HCT116 (cell line): ENCODE measurements around the gene VN1R2. TPM values are rescaled to one million over a fixed set of nuclear protein-coding genes. Genes with fewer than 3 reads are reported as not detected.
"Not testable (repeated sequence)": the region's sequence is repeated elsewhere in the genome, so short reads cannot be mapped to it uniquely, and the experiment has no call there.

ENCODE experiments used
- ATAC-seq: fragments of 200-7000 bp; cut with Tn5 transposase; 2 replicates; pipeline ENCODE4 v1.9.1; 2020; ENCODE audit warnings: mild to moderate bottlenecking, moderate library complexity
- BruUV-seq: library from RNA; stranded (reverse); fragments of 400-500 nt; replicated peaks from 2 replicates; lab custom pipeline; 2021; lab: Mats Ljungman, UMichigan
- CTCF ChIA-PET: fragments of 300-600 bp; sonication (Branson Sonifier 250); formaldehyde crosslinking; loops from one replicate; lab custom pipeline; 2021; ENCODE audit warnings: antibody characterized with exemption; lab: Charles Lee
- POLR2A ChIA-PET: fragments of 300-600, 350-600 bp; sonication (Branson Sonifier 250); formaldehyde crosslinking; loops from one replicate; lab custom pipeline; 2021; ENCODE audit warnings: antibody characterized with exemption; lab: Charles Lee
- RAD21 ChIA-PET, 2 experiments: fragments of 300-600 bp; sonication (Branson Sonifier 250); formaldehyde crosslinking; loops; one replicate each; lab custom pipeline; 2023; ENCODE audit warnings: low total read pairs in 2 of 2; ENCODE audit not compliant: uncharacterized antibody in 2 of 2, unreplicated experiment in 2 of 2, low non-redundant PET in 1 of 2; lab: Charles Lee
- DNase-seq: peaks from one replicate; pipeline ENCODE4 v3.0.0-alpha.2; 2010; ENCODE audit warnings: low read depth, low spot score
- H2AFZ ChIP-seq: fragments of 200-600 bp; shearing (Covaris generic), sonication (generic); 2 replicates; pipeline ENCODE4 v1.6.1; 2017; ENCODE audit warnings: low read depth, mixed run types, mixed read lengths, antibody characterized with exemption, low read length; ENCODE audit not compliant: poor library complexity, severe bottlenecking
- H3K27ac ChIP-seq: 2 replicates; pipeline ENCODE4 v1.5.1; 2012; ENCODE audit warnings: low read depth, low read length
- H3K27me3 ChIP-seq: fragments of 200-600 bp; sonication (generic); 2 replicates; pipeline ENCODE4 v1.6.1; 2016; ENCODE audit warnings: mixed run types, low read length, mixed read lengths; ENCODE audit not compliant: insufficient read depth
- H3K36me3 ChIP-seq, 2 experiments: fragments of 200-500 bp in 1 of 2; fragments of 200-600 bp in 1 of 2; sonication (Bioruptor generic) in 1 of 2; sonication (generic) in 1 of 2; 2 replicates each; pipeline versions ENCODE4 v1.5.1 to v1.6.1; 2014 to 2016; ENCODE audit warnings: low read length in 2 of 2, inconsistent platforms in 1 of 2, mixed read lengths in 1 of 2, mixed run types in 1 of 2; ENCODE audit not compliant: insufficient read depth in 2 of 2, control insufficient read depth in 1 of 2
- H3K4me1 ChIP-seq, 2 experiments: fragments of 200-600 bp in 1 of 2; sonication (generic) in 1 of 2; 2 replicates each; pipeline versions ENCODE4 v1.5.1 to v1.6.1; 2012 to 2017; ENCODE audit warnings: low read length in 2 of 2, inconsistent platforms in 1 of 2, mild to moderate bottlenecking in 1 of 2, mixed read lengths in 1 of 2, mixed run types in 1 of 2, moderate library complexity in 1 of 2; ENCODE audit not compliant: insufficient read depth in 2 of 2, control insufficient read depth in 1 of 2
- H3K4me2 ChIP-seq: fragments of 200-600 bp; sonication (generic); 2 replicates; pipeline ENCODE4 v1.6.1; 2017; ENCODE audit warnings: mixed run types, low read length, mixed read lengths
- H3K4me3 ChIP-seq, 2 experiments: fragments of 200-600 bp in 1 of 2; sonication (generic) in 1 of 2; replicated peaks in 1 of 2; 2 replicates each; pipeline ENCODE4 v1.5.1; 2011 to 2016; ENCODE audit warnings: low read length in 2 of 2, control low read depth in 1 of 2, low read depth in 1 of 2, mild to moderate bottlenecking in 1 of 2, mixed read lengths in 1 of 2, mixed run types in 1 of 2
- H3K79me2 ChIP-seq: fragments of 200-600 bp; sonication (generic); 2 replicates; pipeline ENCODE4 v1.6.1; 2017; ENCODE audit warnings: mild to moderate bottlenecking, mixed run types, low read length, moderate library complexity, mixed read lengths; ENCODE audit not compliant: insufficient read depth
- H3K9ac ChIP-seq: fragments of 200-600 bp; sonication (generic); 2 replicates; pipeline ENCODE4 v1.6.1; 2016; ENCODE audit warnings: low read length, mixed read lengths
- H3K9me2 ChIP-seq: fragments of 200-600 bp; sonication (generic), shearing (Covaris generic); 2 replicates; pipeline ENCODE4 v1.6.1; 2017; ENCODE audit warnings: mixed run types, mild to moderate bottlenecking, moderate library complexity; ENCODE audit not compliant: insufficient read depth
- H3K9me3 ChIP-seq, 2 experiments: fragments of 200-500 bp in 1 of 2; fragments of 200-600 bp in 1 of 2; sonication (Bioruptor generic) in 1 of 2; sonication (generic) in 1 of 2; 2 replicates each; pipeline ENCODE4 v1.6.1; 2014 to 2017; ENCODE audit warnings: low read length in 2 of 2, mixed read lengths in 2 of 2, inconsistent platforms in 1 of 2, low read depth in 1 of 2, mild to moderate bottlenecking in 1 of 2, mixed run types in 1 of 2, moderate library complexity in 1 of 2; ENCODE audit not compliant: control insufficient read depth in 1 of 2, insufficient read depth in 1 of 2
- H4K20me1 ChIP-seq: fragments of 200-600 bp; sonication (generic), shearing (Covaris generic); 2 replicates; pipeline ENCODE4 v1.6.1; 2017; ENCODE audit warnings: mixed run types, mild to moderate bottlenecking, moderate library complexity; ENCODE audit not compliant: insufficient read depth
- CBX3 ChIP-seq: IDR thresholded peaks from 2 replicates; pipeline ENCODE4 v1.6.1; 2012; ENCODE audit warnings: low read depth
- CEBPB ChIP-seq: IDR thresholded peaks from 2 replicates; pipeline ENCODE4 v1.6.1; 2012; ENCODE audit warnings: low read depth
- EGR1 ChIP-seq: IDR thresholded peaks from 2 replicates; pipeline ENCODE4 v1.6.1; 2012; ENCODE audit warnings: low read depth
- EZH2 ChIP-seq: fragments of 200-600 bp; sonication (generic); IDR thresholded peaks from 2 replicates; pipeline ENCODE4 v1.6.1; 2017; ENCODE audit warnings: antibody characterized with exemption, mixed run types
- FOSL1 ChIP-seq: IDR thresholded peaks from 2 replicates; pipeline ENCODE4 v1.6.1; 2012; ENCODE audit warnings: low read depth
- JUND ChIP-seq: IDR thresholded peaks from 2 replicates; pipeline ENCODE4 v1.6.1; 2012
- RAD21 ChIP-seq: IDR thresholded peaks from 2 replicates; pipeline ENCODE4 v1.6.1; 2012; ENCODE audit warnings: low read depth, mild to moderate bottlenecking
- SRF ChIP-seq: IDR thresholded peaks from 2 replicates; pipeline ENCODE4 v1.6.1; 2012; ENCODE audit warnings: low read depth
- TCF7L2 ChIP-seq: IDR thresholded peaks from 2 replicates; pipeline ENCODE4 v1.7.0; 2011; ENCODE audit warnings: borderline replicate concordance, inconsistent platforms; ENCODE audit not compliant: insufficient read depth, insufficient read length; ENCODE audit errors: extremely low read depth
- YY1 ChIP-seq: IDR thresholded peaks from 2 replicates; pipeline ENCODE4 v1.6.1; 2011; ENCODE audit warnings: low read length, low read depth, moderate library complexity, mild to moderate bottlenecking; ENCODE audit not compliant: insufficient replicate concordance; ENCODE audit errors: extremely low read depth
- ZFX ChIP-seq: fragments of 450-650 bp; IDR thresholded peaks from 2 replicates; pipeline ENCODE4 v1.6.1; 2017
- intact Hi-C: fragments of 100-400 bp; cut with micrococcal nuclease; formaldehyde crosslinking; loops from 2 replicates; pipeline ENCODE4 v1.10.0; 2022
- total RNA-seq: library from RNA; stranded (reverse); gene quantifications from one replicate; pipeline ENCODE4 v1.2.1, GENCODE V29; 2021; ENCODE audit not compliant: unreplicated experiment
- TF ChIP-seq, protein P1 (sequence below), 3 experiments: fragments of 200-600 bp in 1 of 3; sonication (generic) in 1 of 3; IDR thresholded peaks in 2 of 3; conservative IDR thresholded peaks in 1 of 3; 2 replicates each; pipeline ENCODE4 v1.5.1; 2012 to 2017; ENCODE audit warnings: low read depth in 2 of 3, low read length in 2 of 3, antibody characterized with exemption in 1 of 3, borderline replicate concordance in 1 of 3, control low read depth in 1 of 3, mild to moderate bottlenecking in 1 of 3, mixed read lengths in 1 of 3, mixed run types in 1 of 3, moderate library complexity in 1 of 3; ENCODE audit not compliant: insufficient read depth in 1 of 3
- TF ChIP-seq, protein P2 (sequence below): IDR thresholded peaks from 2 replicates; pipeline ENCODE4 v1.6.1; 2012; ENCODE audit warnings: low read depth

The VN1R2 gene
- total RNA-seq, 1 experiment from 2014 or later, result not detected

DNA sequence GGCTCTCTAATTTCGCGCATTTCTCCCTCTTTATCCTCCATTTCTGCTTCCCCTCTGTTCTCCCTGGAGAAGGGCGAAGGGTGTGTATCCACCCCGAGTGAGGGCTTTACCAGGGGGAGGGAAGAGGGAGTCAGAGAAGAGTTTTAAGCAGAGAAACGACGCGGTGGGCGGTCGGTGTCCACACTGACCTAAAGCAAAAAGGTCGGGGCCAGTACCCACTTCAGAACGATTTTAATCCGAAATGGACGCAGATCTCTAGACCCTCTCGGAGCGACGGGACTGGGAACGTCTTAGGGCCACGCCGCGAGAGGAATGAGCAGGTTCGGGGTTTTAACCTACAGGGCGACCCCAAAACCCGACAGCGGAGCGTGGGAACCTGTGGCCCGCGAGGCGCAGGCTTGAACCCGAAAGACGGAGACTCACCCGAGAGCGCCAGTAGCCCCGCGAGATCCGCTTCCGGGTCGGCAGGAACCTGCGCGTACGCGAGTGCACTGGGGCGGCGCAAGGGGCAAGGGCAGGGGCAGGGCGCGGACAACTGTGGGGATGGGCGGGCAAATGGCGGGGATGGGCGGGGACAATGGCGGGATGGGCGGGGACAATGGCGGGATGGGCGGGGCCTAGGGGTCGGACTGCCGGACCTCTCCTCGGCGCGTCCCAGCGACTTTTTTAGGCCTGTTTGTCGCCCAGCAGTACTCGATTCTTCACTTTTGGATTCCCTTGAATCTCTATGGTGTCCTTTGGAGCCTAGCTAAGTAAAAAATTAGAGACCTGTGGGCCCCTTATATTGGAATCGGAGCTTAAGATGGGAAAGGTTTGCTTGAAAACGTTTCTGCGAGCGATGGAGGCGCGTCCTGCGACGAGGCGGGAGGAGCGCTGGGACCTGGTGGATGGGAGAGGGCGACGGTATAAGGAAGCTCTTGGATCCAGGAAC, 3.4 kb upstream of the VN1R2 start, which contains the start of gene ZNF677:
TSS of gene ZNF677 (minus strand) at position 463 of the 931 bp plus-strand sequence. CDS start 3,323 bp downstream, outside the sequence.
- no peak within 1 kb of the TSS for H3K4me3 ChIP-seq
- H3K27me3 ChIP-seq, result no peaks in the 10 kb centered on the region
- no peak for ATAC-seq
- H3K27ac ChIP-seq, result no peak within 1 kb of the TSS
- H4K20me1 ChIP-seq, result no peaks in the 10 kb centered on the region
- no peaks in the 10 kb centered on the region for H3K79me2 ChIP-seq
- TF ChIP-seq TCF7L2 (no peak), EGR1 (no peak), ZFX (no peak), CEBPB (no peak), SRF (no peak), FOSL1 (no peak), CBX3 (no peak), EZH2 (no peak), RAD21 (no peak), JUND (no peak), YY1 (no peak)
- TF ChIP-seq, protein P1, sequence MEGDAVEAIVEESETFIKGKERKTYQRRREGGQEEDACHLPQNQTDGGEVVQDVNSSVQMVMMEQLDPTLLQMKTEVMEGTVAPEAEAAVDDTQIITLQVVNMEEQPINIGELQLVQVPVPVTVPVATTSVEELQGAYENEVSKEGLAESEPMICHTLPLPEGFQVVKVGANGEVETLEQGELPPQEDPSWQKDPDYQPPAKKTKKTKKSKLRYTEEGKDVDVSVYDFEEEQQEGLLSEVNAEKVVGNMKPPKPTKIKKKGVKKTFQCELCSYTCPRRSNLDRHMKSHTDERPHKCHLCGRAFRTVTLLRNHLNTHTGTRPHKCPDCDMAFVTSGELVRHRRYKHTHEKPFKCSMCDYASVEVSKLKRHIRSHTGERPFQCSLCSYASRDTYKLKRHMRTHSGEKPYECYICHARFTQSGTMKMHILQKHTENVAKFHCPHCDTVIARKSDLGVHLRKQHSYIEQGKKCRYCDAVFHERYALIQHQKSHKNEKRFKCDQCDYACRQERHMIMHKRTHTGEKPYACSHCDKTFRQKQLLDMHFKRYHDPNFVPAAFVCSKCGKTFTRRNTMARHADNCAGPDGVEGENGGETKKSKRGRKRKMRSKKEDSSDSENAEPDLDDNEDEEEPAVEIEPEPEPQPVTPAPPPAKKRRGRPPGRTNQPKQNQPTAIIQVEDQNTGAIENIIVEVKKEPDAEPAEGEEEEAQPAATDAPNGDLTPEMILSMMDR (IDR thresholded peaks at IDR 0.05 in 2 of 3, conservative IDR thresholded peaks at IDR 0.05 in 1 of 3; ENCODE audit: borderline replicate concordance in 1 of 3, insufficient read depth in 1 of 3, low read depth in 2 of 3, low read length in 2 of 3), result no peak
- TF ChIP-seq, protein P2, sequence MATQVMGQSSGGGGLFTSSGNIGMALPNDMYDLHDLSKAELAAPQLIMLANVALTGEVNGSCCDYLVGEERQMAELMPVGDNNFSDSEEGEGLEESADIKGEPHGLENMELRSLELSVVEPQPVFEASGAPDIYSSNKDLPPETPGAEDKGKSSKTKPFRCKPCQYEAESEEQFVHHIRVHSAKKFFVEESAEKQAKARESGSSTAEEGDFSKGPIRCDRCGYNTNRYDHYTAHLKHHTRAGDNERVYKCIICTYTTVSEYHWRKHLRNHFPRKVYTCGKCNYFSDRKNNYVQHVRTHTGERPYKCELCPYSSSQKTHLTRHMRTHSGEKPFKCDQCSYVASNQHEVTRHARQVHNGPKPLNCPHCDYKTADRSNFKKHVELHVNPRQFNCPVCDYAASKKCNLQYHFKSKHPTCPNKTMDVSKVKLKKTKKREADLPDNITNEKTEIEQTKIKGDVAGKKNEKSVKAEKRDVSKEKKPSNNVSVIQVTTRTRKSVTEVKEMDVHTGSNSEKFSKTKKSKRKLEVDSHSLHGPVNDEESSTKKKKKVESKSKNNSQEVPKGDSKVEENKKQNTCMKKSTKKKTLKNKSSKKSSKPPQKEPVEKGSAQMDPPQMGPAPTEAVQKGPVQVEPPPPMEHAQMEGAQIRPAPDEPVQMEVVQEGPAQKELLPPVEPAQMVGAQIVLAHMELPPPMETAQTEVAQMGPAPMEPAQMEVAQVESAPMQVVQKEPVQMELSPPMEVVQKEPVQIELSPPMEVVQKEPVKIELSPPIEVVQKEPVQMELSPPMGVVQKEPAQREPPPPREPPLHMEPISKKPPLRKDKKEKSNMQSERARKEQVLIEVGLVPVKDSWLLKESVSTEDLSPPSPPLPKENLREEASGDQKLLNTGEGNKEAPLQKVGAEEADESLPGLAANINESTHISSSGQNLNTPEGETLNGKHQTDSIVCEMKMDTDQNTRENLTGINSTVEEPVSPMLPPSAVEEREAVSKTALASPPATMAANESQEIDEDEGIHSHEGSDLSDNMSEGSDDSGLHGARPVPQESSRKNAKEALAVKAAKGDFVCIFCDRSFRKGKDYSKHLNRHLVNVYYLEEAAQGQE, result no peak
- no TSS peak for BruUV-seq
- no peak within 1 kb of the TSS for H3K4me2 ChIP-seq
- no peak within 1 kb of the TSS for H3K9ac ChIP-seq
- DNase-seq, result no peak
- H2AFZ ChIP-seq, result no peak within 1 kb of the TSS
- no peaks in the 10 kb centered on the region for H3K36me3 ChIP-seq
- no peaks in the 10 kb centered on the region for H3K9me2 ChIP-seq
- RAD21 ChIA-PET, result no interaction called here
- H3K9me3 ChIP-seq, result peaks cover 4 to 16% of the 10 kb centered on the region in 2 experiments; a peak in 2 of 4 replicates
- CTCF ChIA-PET, result no interaction called here
- intact Hi-C loops, result no loop called here
- POLR2A ChIA-PET, result no interaction called here
- H3K4me1 ChIP-seq, result no peaks in the 10 kb centered on the region

DNA sequence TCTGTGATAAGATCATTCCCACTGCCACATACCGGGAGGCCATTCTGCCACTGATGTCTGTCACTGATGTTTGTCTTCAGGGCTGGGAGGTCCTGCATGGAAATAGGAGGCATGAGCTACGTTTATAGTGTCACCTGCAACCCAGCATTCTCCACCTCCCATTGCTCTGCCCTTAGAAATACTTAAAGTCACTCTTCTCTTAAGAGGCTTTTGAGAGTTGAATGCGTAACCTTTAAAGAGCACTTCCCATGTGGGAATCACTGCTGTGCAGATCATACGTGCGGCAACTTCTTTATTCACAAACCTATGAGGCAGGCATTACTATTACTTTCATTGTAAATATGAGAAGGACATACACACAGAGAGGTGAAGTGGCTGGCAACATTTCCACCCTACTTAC, 9.5 kb downstream of the VN1R2 start, which contains the start of gene VN1R4:
TSS of gene VN1R4 (minus strand) at position 101 of the 400 bp plus-strand sequence. CDS start at position 43, 58 bp downstream.
- RAD21 ChIA-PET, H3K4me1 ChIP-seq, H2AFZ ChIP-seq, H3K9me2 ChIP-seq, H3K4me3 ChIP-seq, H3K36me3 ChIP-seq, H3K9ac ChIP-seq, intact Hi-C loops, DNase-seq, H3K27me3 ChIP-seq, H3K27ac ChIP-seq, CTCF ChIA-PET, H3K4me2 ChIP-seq, POLR2A ChIA-PET, H3K9me3 ChIP-seq, ATAC-seq, H4K20me1 ChIP-seq, BruUV-seq, H3K79me2 ChIP-seq: not testable (repeated sequence)
